HTR-8/SVneo (cell line): ENCODE results near the gene NCOA3.
"Not testable (repeated sequence)": the region's sequence is repeated elsewhere in the genome, so short reads cannot be mapped to it uniquely, and the experiment has no call there.

Experiments
- DNase-seq: peaks from one replicate; pipeline ENCODE4 v3.0.0; 2011; ENCODE audit warnings: low spot score, mixed read lengths; ENCODE audit not compliant: insufficient read length
- FAIRE-seq: peaks from 2 replicates; lab custom pipeline; 2011; peaks lifted over from hg19 to GRCh38; lab: Jason Lieb, UNC

NCOA3 gene

GRCh38 chr20:47532002-47532401 is 30.3 kb downstream of the NCOA3 start:
- FAIRE-seq (peak; percentile 28), DNase-seq (no peak)

- DNase-seq (no peak), FAIRE-seq (peak; percentile 42)
These were observed 31.9 kb downstream of the NCOA3 start for GRCh38 chr20:47533518-47534062.

- DNase-seq (no peak), FAIRE-seq (no peak)
These were observed 32.7 kb downstream of the NCOA3 start for GRCh38 chr20:47534405-47534804.

- FAIRE-seq: peak; percentile 74
- no peak for DNase-seq
These were observed 33.4 kb downstream of the NCOA3 start for GRCh38 chr20:47535088-47535487.

GRCh38 chr20:47535994-47536393 is 34.3 kb downstream of the NCOA3 start:
- no peak for DNase-seq
- FAIRE-seq: peak; percentile 51

GRCh38 chr20:47540443-47541354 is 39.0 kb downstream of the NCOA3 start:
- peak; percentile 59 for DNase-seq
- FAIRE-seq: peak; percentile 66

GRCh38 chr20:47541355-47541922 is 39.8 kb downstream of the NCOA3 start:
- FAIRE-seq: no peak
- no peak for DNase-seq

- DNase-seq (no peak), FAIRE-seq (peak; percentile 9)
These were observed 41.3 kb downstream of the NCOA3 start for GRCh38 chr20:47543006-47543431.

GRCh38 chr20:47544240-47544639 is 42.6 kb downstream of the NCOA3 start:
- DNase-seq: no peak

GRCh38 chr20:47544852-47545251 is 43.2 kb downstream of the NCOA3 start:
- no peak for FAIRE-seq
- no peak for DNase-seq

More at GRCh38 chr20:47544240-47544639, 42.6 kb downstream of the NCOA3 start:
- FAIRE-seq: no peak

- DNase-seq (no peak), FAIRE-seq (no peak)
These were observed 43.8 kb downstream of the NCOA3 start for GRCh38 chr20:47545499-47545898.

GRCh38 chr20:47546184-47547033 is 44.7 kb downstream of the NCOA3 start:
- DNase-seq (peak; percentile 39), FAIRE-seq (peak; percentile 48)

- no peak for FAIRE-seq
- no peak for DNase-seq
These were observed 45.3 kb downstream of the NCOA3 start for GRCh38 chr20:47547034-47547387.

GRCh38 chr20:47549671-47550070 is 48.0 kb downstream of the NCOA3 start:
- no peak for FAIRE-seq

GRCh38 chr20:47551222-47551621 is 49.5 kb downstream of the NCOA3 start:
- FAIRE-seq (peak; percentile 58), DNase-seq (no peak)

More at GRCh38 chr20:47549671-47550070, 48.0 kb downstream of the NCOA3 start:
- no peak for DNase-seq

GRCh38 chr20:47551841-47552240 is 50.2 kb downstream of the NCOA3 start:
- DNase-seq: no peak
- peak; percentile 28 for FAIRE-seq

- FAIRE-seq: no peak
- no peak for DNase-seq
These were observed 51.3 kb downstream of the NCOA3 start for GRCh38 chr20:47552996-47553395.

- not testable (repeated sequence) for DNase-seq, FAIRE-seq
These were observed 52.0 kb downstream of the NCOA3 start for GRCh38 chr20:47553594-47554235.

GRCh38 chr20:47554283-47554682 is 52.6 kb downstream of the NCOA3 start:
- DNase-seq, FAIRE-seq: not testable (repeated sequence)

GRCh38 chr20:47557218-47557617 is 55.5 kb downstream of the NCOA3 start:
- no peak for DNase-seq
- FAIRE-seq: peak; percentile 57
